ENCODE results near the gene PKIG.

- TF ChIP-seq EZH2phosphoT487 (IDR thresholded peaks at IDR 0.05): no peak
- TF ChIP-seq CTCF (IDR thresholded peaks at IDR 0.05): no peak
Observed at GRCh38 chr20:44649976-44650375, 67.6 kb downstream of the PKIG start.
